GM18951 (cell line): ENCODE data around the gene RBM48.
"Not testable (repeated sequence)": the region's sequence is repeated elsewhere in the genome, so short reads cannot be mapped to it uniquely, and the experiment has no call there.

Experiments used
- POLR2A ChIP-seq: IDR thresholded peaks from 4 replicates; pipeline ENCODE4 v1.6.1; 2011; ENCODE audit warnings: mild to moderate bottlenecking; ENCODE audit not compliant: insufficient read length, insufficient read depth; ENCODE audit errors: extremely low read depth
- in situ Hi-C: fragments of 300-500 bp; cut with MboI; formaldehyde crosslinking; loops from one replicate; pipeline ENCODE4 v1.12.0; 2022; ENCODE audit warnings: low sequenced_read_pairs, mixed read lengths, inconsistent platforms; ENCODE audit not compliant: unreplicated experiment

The RBM48 gene

GRCh38 chr7:92513167-92513902 lies 15.3 kb upstream of the RBM48 start:
- no peak for TF ChIP-seq POLR2A
- in situ Hi-C loops = no loop called here

DNA sequence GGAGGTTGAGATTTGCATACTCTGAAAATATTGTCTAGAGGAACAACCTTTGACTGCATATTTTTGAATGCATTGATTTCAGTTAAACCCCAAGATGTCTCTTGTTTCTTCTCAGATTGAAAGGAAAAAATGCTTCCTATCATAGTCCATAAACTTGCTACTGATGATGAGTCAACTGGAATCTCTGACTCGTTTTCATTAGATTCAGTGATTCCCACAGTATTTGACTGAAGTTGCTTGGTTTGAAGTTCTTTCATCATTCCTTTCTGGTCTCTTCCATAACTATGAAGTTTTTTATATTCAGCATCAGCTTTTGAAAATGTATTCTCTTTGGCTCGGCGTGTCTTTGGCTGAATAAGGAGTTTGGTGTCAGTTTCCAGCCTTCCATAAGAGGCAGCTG lies 11.0 kb upstream of the RBM48 start:
- no peak for TF ChIP-seq POLR2A
- in situ Hi-C loops = no loop called here

GRCh38 chr7:92520024-92520423 lies 8.6 kb upstream of the RBM48 start:
- TF ChIP-seq POLR2A = no peak
- in situ Hi-C loops = no loop called here

DNA sequence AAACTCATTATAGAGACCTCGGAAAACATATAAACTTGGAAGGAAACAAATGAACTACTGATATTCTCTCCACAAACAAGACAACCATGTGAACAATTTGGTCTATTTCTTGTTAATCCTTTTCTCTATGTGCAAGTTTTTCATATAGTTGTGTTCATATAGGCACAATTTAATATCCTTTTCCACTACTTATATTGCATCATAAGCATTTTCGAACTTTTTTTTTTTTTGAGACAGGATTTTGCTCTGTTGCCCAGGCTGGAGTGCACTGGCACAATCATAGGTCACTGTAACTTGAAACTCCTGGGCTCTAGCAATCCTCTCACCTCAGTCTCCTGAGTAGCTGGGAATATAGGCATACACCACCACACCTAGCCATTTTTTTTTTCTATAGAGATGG lies 5.5 kb upstream of the RBM48 start:
- no peak for TF ChIP-seq POLR2A
- in situ Hi-C loops = no loop called here

DNA sequence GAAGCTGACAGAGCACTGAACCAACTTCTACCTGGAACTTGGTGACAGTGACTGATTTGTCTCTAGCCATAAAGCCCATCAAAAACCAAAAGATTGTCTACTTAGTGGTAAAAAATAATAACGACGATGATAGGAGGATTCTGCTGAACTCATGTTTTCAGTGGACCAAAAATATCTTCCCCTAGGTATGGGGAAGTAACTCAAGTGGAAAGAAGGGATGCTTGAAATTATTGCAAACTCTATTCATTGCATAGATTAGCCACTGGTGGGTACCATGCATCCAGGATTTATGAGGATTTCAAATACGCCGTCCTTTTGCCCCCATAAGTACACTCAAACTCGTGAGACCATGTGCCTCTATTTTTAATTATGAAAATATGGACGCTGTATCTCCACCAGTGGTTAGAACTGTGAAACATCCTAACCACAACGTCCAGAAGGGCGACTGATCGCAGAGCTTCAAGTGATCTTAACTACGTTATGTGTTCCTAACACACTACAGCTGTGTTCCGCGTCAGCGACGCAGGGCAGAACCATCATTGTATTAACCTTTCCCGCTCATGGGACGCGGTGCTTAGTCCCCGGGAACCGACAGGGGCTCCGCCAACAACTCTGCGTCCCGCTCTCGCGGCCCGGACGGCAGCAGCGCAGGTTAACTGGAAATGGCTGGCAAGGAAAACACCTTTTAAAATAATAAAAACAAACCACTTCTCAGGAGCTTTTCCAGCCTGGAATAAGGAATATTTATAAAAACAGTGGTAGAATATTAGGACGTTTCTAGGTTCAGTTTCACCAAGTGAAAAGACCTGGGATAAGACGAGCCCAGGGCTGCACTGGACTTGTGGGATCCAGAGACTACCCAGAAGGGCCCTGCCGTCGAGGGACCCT lies 1.1 kb upstream of the RBM48 start:
- TF ChIP-seq POLR2A = no peak
- in situ Hi-C loops = no loop called here

- TF ChIP-seq POLR2A = no peak
- in situ Hi-C loops = no loop called here
These were observed 316 bp downstream of the RBM48 start for GRCh38 chr7:92528958-92529264.

DNA sequence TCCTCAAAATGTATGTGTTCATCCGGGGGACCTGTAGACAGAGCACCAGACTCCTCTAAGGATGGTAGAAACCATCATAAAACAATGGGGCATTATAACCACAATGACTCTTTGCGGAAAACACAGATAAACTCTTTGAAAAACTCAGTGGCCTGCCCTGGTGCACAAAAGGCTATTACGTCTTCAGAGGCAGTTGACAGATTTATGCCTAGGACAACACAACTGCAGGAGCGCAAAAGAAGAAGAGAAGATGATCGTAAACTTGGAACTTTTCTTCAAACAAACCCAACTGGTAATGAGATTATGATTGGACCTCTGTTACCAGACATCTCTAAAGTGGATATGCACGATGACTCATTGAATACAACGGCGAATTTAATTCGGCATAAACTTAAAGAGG lies 6.0 kb downstream of the RBM48 start:
- in situ Hi-C loops = no loop called here
- TF ChIP-seq POLR2A = no peak

DNA sequence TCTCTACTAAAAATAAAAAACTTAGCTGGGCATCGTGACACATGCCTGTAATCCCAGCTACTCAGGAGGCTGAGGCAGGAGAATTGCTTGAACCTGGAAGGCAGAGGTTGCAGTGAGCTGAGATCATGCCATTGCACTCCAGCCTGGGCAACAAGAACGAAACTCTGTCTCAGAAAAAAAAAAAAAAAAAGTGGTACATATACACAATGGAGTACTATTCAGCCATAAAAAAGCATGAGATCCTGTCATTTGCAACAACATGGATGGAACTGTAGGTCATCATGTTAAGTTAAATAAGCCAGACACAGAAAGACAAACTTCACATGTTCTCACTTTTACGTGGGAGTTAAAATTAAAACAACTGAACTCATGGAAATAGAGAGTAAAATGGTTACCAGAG lies 14.9 kb downstream of the RBM48 start:
- in situ Hi-C loops = not testable (repeated sequence)

DNA sequence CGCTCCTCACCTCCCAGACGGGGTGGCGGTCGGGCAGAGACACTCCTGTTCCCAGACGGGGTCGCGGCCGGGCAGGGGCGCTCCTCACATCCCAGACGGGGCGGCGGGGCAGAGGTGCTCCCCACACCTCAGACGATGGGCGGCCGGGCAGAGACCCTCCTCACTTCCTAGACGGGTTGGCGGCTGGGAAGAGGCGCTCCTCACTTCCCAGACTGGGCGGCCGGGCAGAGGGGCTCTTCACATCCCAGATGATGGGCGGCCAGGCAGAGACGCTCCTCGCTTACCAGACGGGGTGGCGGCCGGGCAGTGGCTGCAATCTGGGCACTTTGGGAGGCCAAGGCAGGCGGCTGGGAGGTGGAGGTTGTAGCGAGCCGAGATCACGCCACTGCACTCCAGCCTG lies 16.5 kb downstream of the RBM48 start:
- in situ Hi-C loops = not testable (repeated sequence)

- in situ Hi-C loops = no loop called here
- no peak for TF ChIP-seq POLR2A
These were observed 18.4 kb downstream of the RBM48 start for GRCh38 chr7:92546856-92547497.

GRCh38 chr7:92547579-92547978 lies 19.0 kb downstream of the RBM48 start:
- no peak for TF ChIP-seq POLR2A
- in situ Hi-C loops = no loop called here

GRCh38 chr7:92550194-92550593 lies 21.6 kb downstream of the RBM48 start:
- in situ Hi-C loops = no loop called here
- TF ChIP-seq POLR2A = no peak

DNA sequence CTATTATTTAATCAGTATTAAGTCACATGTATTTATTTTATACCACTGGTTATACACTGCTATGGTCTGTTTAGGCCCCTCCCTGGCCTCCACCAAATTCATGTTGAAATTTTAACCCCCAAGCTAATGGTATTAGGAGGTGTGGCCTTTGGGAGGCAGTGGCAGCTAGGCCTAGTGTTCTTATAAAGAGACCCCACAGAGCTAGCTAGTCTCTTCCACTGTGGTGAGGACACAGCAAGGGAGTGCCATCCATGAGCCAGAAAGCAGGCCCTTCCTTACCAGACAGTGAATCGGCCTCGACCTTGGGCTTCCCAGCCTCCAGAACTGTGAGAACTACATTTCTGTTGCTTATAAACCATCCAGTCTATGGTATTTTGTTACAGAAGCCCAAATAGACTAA lies 28.7 kb downstream of the RBM48 start:
- in situ Hi-C loops = no loop called here
- no peak for TF ChIP-seq POLR2A

DNA sequence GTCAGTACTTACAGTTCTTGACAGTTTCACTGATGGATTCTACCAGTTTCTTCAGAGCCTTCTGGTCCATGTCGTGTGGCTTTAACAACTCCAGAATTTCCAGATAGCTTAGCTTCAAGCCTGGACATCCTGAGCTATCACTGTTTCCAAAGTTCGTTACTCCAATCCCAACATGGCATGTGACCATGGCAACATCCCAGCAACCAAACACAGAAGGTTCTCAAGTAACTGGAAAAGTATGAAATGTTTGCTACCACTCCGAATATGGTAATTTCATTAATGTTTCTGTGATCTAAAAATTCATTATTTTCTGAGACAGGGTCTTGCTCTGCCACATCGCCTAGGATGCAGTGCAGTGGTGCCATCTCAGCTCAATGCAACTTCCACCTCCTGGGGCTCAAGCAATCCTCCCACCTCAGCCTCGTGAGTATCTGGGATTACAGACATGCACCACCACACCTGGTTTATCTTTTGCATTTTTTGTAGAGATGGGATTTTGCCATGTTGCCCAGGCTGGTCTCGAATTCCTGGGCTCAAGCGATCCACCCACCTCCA lies 29.3 kb downstream of the RBM48 start:
- TF ChIP-seq POLR2A = no peak
- in situ Hi-C loops = no loop called here

- in situ Hi-C loops = no loop called here
- TF ChIP-seq POLR2A = no peak
These were observed 32.0 kb downstream of the RBM48 start for GRCh38 chr7:92560602-92561001.
